Hepatocyte (in vitro differentiated cells): Measurements from ENCODE around the gene OSGIN1. TPM values are rescaled to one million over a fixed set of nuclear protein-coding genes. Genes with fewer than 3 reads are reported as not detected.

Source experiments
- DNase-seq: peaks from one replicate; pipeline ENCODE4 v3.0.0-alpha.2; 2016; ENCODE audit warnings: low spot score
- H2AFZ ChIP-seq: fragments of 200-600 bp; sonication (generic); 2 replicates; pipeline ENCODE4 v1.6.0; 2016; ENCODE audit warnings: antibody characterized with exemption, mild to moderate bottlenecking
- H3K27ac ChIP-seq: fragments of 200-600 bp; sonication (generic); 2 replicates; pipeline ENCODE4 v1.5.1; 2016; ENCODE audit warnings: mild to moderate bottlenecking
- H3K27me3 ChIP-seq: fragments of 200-600 bp; sonication (generic); 2 replicates; pipeline ENCODE4 v1.6.1; 2016
- H3K36me3 ChIP-seq: fragments of 200-600 bp; sonication (generic); replicated peaks from 2 replicates; pipeline ENCODE4 v1.5.1; 2016; ENCODE audit warnings: low read depth; ENCODE audit not compliant: insufficient read depth
- H3K4me1 ChIP-seq: fragments of 200-600 bp; sonication (generic); 2 replicates; pipeline ENCODE4 v1.5.1; 2016; ENCODE audit warnings: mild to moderate bottlenecking, moderate library complexity; ENCODE audit not compliant: insufficient read depth
- H3K4me2 ChIP-seq: fragments of 200-600 bp; sonication (generic); 2 replicates; pipeline ENCODE4 v1.6.0; 2016
- H3K4me3 ChIP-seq: fragments of 200-600 bp; sonication (generic); 2 replicates; pipeline ENCODE4 v1.5.1; 2016; ENCODE audit warnings: mild to moderate bottlenecking
- H3K79me2 ChIP-seq: fragments of 200-600 bp; sonication (generic); 2 replicates; pipeline ENCODE4 v1.6.0; 2017; ENCODE audit warnings: mild to moderate bottlenecking
- H3K9me2 ChIP-seq: fragments of 200-600 bp; sonication (generic); replicated peaks from 2 replicates; pipeline ENCODE4 v1.6.0; 2017; ENCODE audit warnings: mild to moderate bottlenecking; ENCODE audit not compliant: insufficient read depth
- H3K9me3 ChIP-seq: fragments of 200-600 bp; sonication (generic); 2 replicates; pipeline ENCODE4 v1.5.1; 2016; ENCODE audit warnings: low read depth, mild to moderate bottlenecking
- H4K20me1 ChIP-seq: fragments of 200-600 bp; sonication (generic); 2 replicates; pipeline ENCODE4 v1.6.0; 2016; ENCODE audit warnings: mild to moderate bottlenecking; ENCODE audit not compliant: insufficient read depth, poor library complexity, severe bottlenecking
- EZH2 ChIP-seq: fragments of 200-600 bp; sonication (generic); IDR thresholded peaks from 2 replicates; pipeline ENCODE4 v1.6.1; 2016; ENCODE audit warnings: antibody characterized with exemption, mild to moderate bottlenecking, borderline replicate concordance
- EZH2phosphoT487 ChIP-seq: fragments of 200-600 bp; sonication (generic); IDR thresholded peaks from one replicate; pipeline ENCODE4 v1.6.1; 2018; ENCODE audit warnings: antibody characterized with exemption, mild to moderate bottlenecking, low read depth, moderate library complexity; ENCODE audit not compliant: unreplicated experiment, severe bottlenecking
- WGBS: methylation state at CpG from one replicate; pipeline ENCODE4 v1.1.6; 2016; ENCODE audit warnings: low lambda C conversion rate; ENCODE audit errors: missing lambda C conversion rate; 5-methylcytosine and 5-hydroxymethylcytosine counted together
- polyA plus RNA-seq: library from polyadenylated mRNA; unstranded; fragments of >200 nt; fragmentation: Nextera tagmentation; extraction: Ambion mirVana; gene quantifications from 2 replicates; pipeline ENCODE4 v1.2.1, GENCODE V29; 2016
- total RNA-seq: library from RNA; depleted of rRNA; stranded (reverse); fragments of >200 nt; gene quantifications from 2 replicates; pipeline ENCODE4 v1.2.3, GENCODE V29; 2014
- TF ChIP-seq, protein P1 (sequence below): fragments of 200-600 bp; sonication (generic); IDR thresholded peaks from 2 replicates; pipeline ENCODE4 v1.5.1; 2016; ENCODE audit warnings: antibody characterized with exemption, mild to moderate bottlenecking; ENCODE audit not compliant: poor library complexity

Gene OSGIN1
- total and polyA plus RNA-seq, 2 experiments from 2014 or later = 1.9 to 10.0 TPM

DNA sequence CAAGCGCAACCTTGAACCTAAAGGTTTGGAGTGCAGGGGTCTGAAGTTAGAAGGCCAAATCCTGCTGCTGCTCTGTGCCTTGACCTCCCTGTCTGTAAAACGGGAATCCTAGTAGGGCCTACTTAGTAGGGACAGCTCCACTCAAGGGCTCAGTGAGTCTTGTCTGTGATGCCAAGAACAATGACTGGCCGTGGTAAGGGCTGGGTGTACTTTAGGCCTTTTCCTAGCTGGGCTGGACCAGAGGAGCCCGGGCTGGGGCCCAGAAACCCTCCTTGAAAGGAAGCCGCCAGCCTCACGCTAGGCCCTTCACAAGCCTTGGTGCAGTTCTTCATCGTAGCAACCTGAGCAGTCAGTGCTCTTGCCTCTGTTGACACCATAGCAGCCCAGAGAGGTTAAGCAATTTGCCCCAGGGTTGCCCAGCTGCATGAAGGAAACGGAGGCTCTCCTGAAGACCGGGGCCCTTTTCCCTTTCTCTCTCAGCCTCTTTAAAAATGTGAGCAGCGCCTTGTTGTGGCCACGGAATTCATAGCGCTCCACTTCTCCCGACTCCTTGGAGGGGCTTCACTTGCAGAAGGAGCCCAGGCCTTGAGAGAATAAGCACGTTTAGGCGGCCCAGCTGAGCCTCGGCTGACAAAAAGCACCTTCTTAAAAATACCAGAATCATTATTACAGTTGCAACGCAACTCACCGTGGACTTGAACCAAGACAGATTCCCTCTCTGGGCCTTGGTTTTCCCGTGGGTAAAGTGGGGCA is 19.4 kb downstream of the OSGIN1 start:
- no peak for TF ChIP-seq EZH2
- no peak for TF ChIP-seq EZH2phosphoT487
- TF ChIP-seq, protein P1, sequence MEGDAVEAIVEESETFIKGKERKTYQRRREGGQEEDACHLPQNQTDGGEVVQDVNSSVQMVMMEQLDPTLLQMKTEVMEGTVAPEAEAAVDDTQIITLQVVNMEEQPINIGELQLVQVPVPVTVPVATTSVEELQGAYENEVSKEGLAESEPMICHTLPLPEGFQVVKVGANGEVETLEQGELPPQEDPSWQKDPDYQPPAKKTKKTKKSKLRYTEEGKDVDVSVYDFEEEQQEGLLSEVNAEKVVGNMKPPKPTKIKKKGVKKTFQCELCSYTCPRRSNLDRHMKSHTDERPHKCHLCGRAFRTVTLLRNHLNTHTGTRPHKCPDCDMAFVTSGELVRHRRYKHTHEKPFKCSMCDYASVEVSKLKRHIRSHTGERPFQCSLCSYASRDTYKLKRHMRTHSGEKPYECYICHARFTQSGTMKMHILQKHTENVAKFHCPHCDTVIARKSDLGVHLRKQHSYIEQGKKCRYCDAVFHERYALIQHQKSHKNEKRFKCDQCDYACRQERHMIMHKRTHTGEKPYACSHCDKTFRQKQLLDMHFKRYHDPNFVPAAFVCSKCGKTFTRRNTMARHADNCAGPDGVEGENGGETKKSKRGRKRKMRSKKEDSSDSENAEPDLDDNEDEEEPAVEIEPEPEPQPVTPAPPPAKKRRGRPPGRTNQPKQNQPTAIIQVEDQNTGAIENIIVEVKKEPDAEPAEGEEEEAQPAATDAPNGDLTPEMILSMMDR = no peak
- Histone ChIP-seq H2AFZ (no peak overlapping the region), H3K9me3 (no peaks in the 10 kb centered on the region), H3K27me3 (peaks cover 10% of the 10 kb centered on the region), H3K4me2 (no peak overlapping the region), H4K20me1 (no peaks in the 10 kb centered on the region), H3K9me2 (no peaks in the 10 kb centered on the region), H3K36me3 (no peaks in the 10 kb centered on the region), H3K79me2 (no peaks in the 10 kb centered on the region), H3K4me1 (no peaks in the 10 kb centered on the region), H3K4me3 (no peak overlapping the region), H3K27ac (no peak overlapping the region)
- WGBS = 91% methylated on average over 19 of the region's 19 CpGs
- DNase-seq = no peak

DNA sequence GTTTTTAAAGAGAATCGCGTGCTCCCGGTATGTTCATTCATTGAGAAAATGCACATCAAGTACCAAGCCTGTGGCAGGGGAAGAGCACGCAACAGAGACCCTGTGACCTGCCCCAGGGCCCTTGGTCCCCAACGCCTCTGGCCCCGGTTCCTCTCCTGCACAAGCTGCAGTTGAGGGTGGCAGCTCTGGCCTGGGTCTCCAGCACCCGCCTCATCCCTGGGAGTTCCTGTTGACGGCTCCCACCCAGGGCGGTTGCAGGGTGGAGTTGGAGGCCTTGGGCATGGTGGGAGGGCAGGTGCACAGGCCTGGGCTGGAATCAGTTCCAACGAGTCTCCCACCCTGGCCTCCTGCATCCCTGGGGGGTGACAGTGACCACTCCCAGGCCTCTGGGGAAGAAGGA is 20.0 kb downstream of the OSGIN1 start:
- Histone ChIP-seq H3K27me3 (peaks cover 10% of the 10 kb centered on the region), H4K20me1 (no peaks in the 10 kb centered on the region), H3K4me3 (no peak overlapping the region), H3K27ac (no peak overlapping the region), H3K36me3 (no peaks in the 10 kb centered on the region), H3K9me2 (no peaks in the 10 kb centered on the region), H3K4me1 (no peaks in the 10 kb centered on the region), H3K9me3 (no peaks in the 10 kb centered on the region), H2AFZ (no peak overlapping the region), H3K79me2 (no peaks in the 10 kb centered on the region), H3K4me2 (no peak overlapping the region)
- TF ChIP-seq EZH2 = no peak
- no peak for TF ChIP-seq EZH2phosphoT487
- TF ChIP-seq, protein P1 = no peak
- DNase-seq = no peak
- WGBS = 90% methylated on average over 10 of the region's 10 CpGs

DNA sequence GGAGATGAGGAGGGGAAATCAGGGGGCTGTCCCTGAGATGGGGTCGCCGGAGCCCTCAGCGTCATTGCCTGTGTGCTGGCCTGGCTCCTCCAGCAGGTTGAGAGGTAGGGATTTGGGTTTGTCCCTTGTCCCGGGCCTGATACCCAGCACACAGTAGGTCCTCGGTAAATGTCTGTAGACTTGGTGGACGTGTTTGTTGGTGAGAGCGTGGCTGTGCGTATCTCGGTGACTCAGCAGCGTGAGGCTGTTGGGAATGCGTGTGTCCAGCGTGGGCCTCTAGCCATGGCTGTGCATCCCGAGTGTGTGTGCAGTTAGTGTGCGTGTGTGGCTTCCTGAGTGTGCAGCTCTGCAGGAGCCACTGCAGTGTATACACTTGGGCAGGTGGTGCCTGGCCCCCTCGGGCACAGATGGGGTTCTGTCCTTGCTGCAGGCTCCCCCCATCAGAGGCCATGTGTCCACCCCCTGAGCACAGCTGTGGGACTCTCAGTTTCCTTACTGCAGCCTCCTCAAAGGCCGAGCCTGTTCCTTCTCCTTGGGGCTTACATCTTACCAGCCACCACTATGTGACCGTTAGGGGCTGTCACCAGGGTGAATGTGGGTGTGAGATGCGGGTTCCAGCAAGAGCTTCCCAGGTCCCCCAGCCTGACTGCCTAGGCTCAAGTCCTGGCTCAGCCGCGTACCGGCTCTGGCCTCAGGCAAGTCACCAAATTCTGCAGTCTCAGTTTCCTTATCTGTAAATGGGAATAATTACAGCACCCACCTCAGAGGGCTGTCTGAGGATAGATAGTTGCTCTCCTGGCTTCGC is 20.7 kb downstream of the OSGIN1 start:
- H3K79me2 ChIP-seq = no peaks in the 10 kb centered on the region
- H2AFZ ChIP-seq = no peak overlapping the region
- 82% methylated on average over 22 of the region's 22 CpGs for WGBS
- TF ChIP-seq EZH2phosphoT487 (no peak), EZH2 (no peak)
- TF ChIP-seq, protein P1 = no peak
- H3K27ac ChIP-seq = no peak overlapping the region
- H3K27me3 ChIP-seq = peaks cover 10% of the 10 kb centered on the region
- no peaks in the 10 kb centered on the region for H3K9me2 ChIP-seq
- no peak overlapping the region for H3K4me2 ChIP-seq
- H3K9me3 ChIP-seq = no peaks in the 10 kb centered on the region
- H4K20me1 ChIP-seq = no peaks in the 10 kb centered on the region
- DNase-seq = no peak
- H3K36me3 ChIP-seq = no peaks in the 10 kb centered on the region
- H3K4me3 ChIP-seq = no peak overlapping the region
- no peaks in the 10 kb centered on the region for H3K4me1 ChIP-seq
